ENCODE data around the gene ZFYVE1.
"Not testable (repeated sequence)": the region's sequence is repeated elsewhere in the genome, so short reads cannot be mapped to it uniquely, and the experiment has no call there.

ZFYVE1 gene

GRCh38 chr14:73026845-73027542 lies at the start of gene ZFYVE1:
Gene ZFYVE1, minus strand, starts transcription at chr14:73027106. Its CDS starts 2,598 bp downstream, at chr14:73024508.
- peak; percentile 97 for DNase-seq

GRCh38 chr14:73069585-73069984 lies 42.7 kb upstream of the ZFYVE1 start:
- no peak for DNase-seq

- no peak for DNase-seq
These were observed 32.2 kb upstream of the ZFYVE1 start for GRCh38 chr14:73058922-73059673.

GRCh38 chr14:73058224-73058921 lies 31.5 kb upstream of the ZFYVE1 start, which contains the start of gene RBM25:
Gene RBM25, plus strand, starts transcription at chr14:73058534. Its CDS starts 13,108 bp downstream, at chr14:73071642.
- DNase-seq = peak; percentile 96

GRCh38 chr14:73057944-73058223 lies 31.0 kb upstream of the ZFYVE1 start:
- no peak for DNase-seq

- no peak for DNase-seq
These were observed 28.3 kb upstream of the ZFYVE1 start for GRCh38 chr14:73055251-73055650.

GRCh38 chr14:73049428-73049827 lies 22.5 kb upstream of the ZFYVE1 start:
- DNase-seq = no peak

GRCh38 chr14:73047808-73048207 lies 20.9 kb upstream of the ZFYVE1 start:
- no peak for DNase-seq

GRCh38 chr14:73036706-73037450 lies 10.0 kb upstream of the ZFYVE1 start:
- DNase-seq = not testable (repeated sequence)

- no peak for DNase-seq
These were observed 1.1 kb upstream of the ZFYVE1 start for GRCh38 chr14:73027984-73028383.

GRCh38 chr14:73027546-73027945 lies 640 bp upstream of the ZFYVE1 start:
- DNase-seq = no peak

- DNase-seq = no peak
These were observed 562 bp downstream of the ZFYVE1 start for GRCh38 chr14:73026243-73026844.

- no peak for DNase-seq
These were observed 1.4 kb downstream of the ZFYVE1 start for GRCh38 chr14:73025544-73025943.

- DNase-seq = no peak
These were observed 4.9 kb downstream of the ZFYVE1 start for GRCh38 chr14:73022051-73022450.

- DNase-seq = not testable (repeated sequence)
These were observed 10.9 kb downstream of the ZFYVE1 start for GRCh38 chr14:73016011-73016410.

GRCh38 chr14:73015552-73015951 lies 11.4 kb downstream of the ZFYVE1 start:
- not testable (repeated sequence) for DNase-seq

- DNase-seq = no peak
These were observed 12.8 kb downstream of the ZFYVE1 start for GRCh38 chr14:73014105-73014504.

- DNase-seq = not testable (repeated sequence)
These were observed 15.7 kb downstream of the ZFYVE1 start for GRCh38 chr14:73011189-73011588.

GRCh38 chr14:73008501-73008900 lies 18.4 kb downstream of the ZFYVE1 start:
- no peak for DNase-seq

- no peak for DNase-seq
These were observed 19.1 kb downstream of the ZFYVE1 start for GRCh38 chr14:73007835-73008234.

GRCh38 chr14:73004641-73005040 lies 22.3 kb downstream of the ZFYVE1 start:
- DNase-seq = not testable (repeated sequence)

- DNase-seq = no peak
These were observed 23.2 kb downstream of the ZFYVE1 start for GRCh38 chr14:73003681-73004080.

GRCh38 chr14:73000073-73000472 lies 26.8 kb downstream of the ZFYVE1 start:
- no peak for DNase-seq
